HepG2 (cell line): ENCODE measurements around the gene PWP2. TPM values are rescaled to one million over a fixed set of nuclear protein-coding genes. Genes with fewer than 3 reads are reported as not detected.

ENCODE experiments used
- CENPX ChIP-seq: sonication (generic); formaldehyde crosslinking; IDR thresholded peaks from 2 replicates; pipeline ENCODE4 v1.9.0; 2021; ENCODE audit warnings: mild to moderate bottlenecking, missing genetic modification reagents, moderate library complexity
- DMTF1 ChIP-seq: sonication (generic); formaldehyde crosslinking; IDR thresholded peaks from 2 replicates; pipeline ENCODE4 v1.4.0; 2020; ENCODE audit warnings: mild to moderate bottlenecking, missing genetic modification reagents
- PBX3 ChIP-seq: sonication (generic); formaldehyde crosslinking; IDR thresholded peaks from 2 replicates; pipeline ENCODE4 v1.8.1; 2023; ENCODE audit warnings: missing genetic modification reagents, inconsistent platforms, borderline replicate concordance
- PRDM10 ChIP-seq: sonication (generic); formaldehyde crosslinking; IDR thresholded peaks from 2 replicates; pipeline ENCODE4 v1.4.0; 2020; ENCODE audit warnings: low read depth, missing genetic modification reagents
- STAG1 ChIP-seq: sonication (generic); formaldehyde crosslinking; IDR thresholded peaks from 2 replicates; pipeline ENCODE4 v1.4.0; 2020; ENCODE audit warnings: missing genetic modification reagents
- ZMAT3 ChIP-seq: sonication (generic); formaldehyde crosslinking; conservative IDR thresholded peaks from 2 replicates; pipeline ENCODE4 v1.7.0; 2021; ENCODE audit warnings: missing genetic modification reagents
- ZNF740 ChIP-seq: sonication (generic); formaldehyde crosslinking; IDR thresholded peaks from 2 replicates; pipeline ENCODE4 v1.4.0; 2020; ENCODE audit warnings: missing genetic modification reagents
- polyA plus RNA-seq, 8 experiments: library from polyadenylated mRNA; depleted of rRNA in 3 of 8; stranded (reverse) in 7 of 8; unstranded in 1 of 8; fragments of >200 nt; fragmentation: Illumina TruSeq in 4 of 8; extraction: Trizol in 4 of 8; gene quantifications; 2 replicates each; pipeline versions ENCODE4 v1.2.1 to v1.2.3, GENCODE V29; 2011 to 2016; ENCODE audit warnings: low read depth in 4 of 8, missing spikeins in 1 of 8, mixed read lengths in 1 of 8; ENCODE audit not compliant: insufficient read depth in 1 of 8
- total RNA-seq, 5 experiments: library from RNA; depleted of rRNA; stranded (reverse); fragments of >200 nt; fragmentation: Illumina TruSeq; extraction: Trizol; gene quantifications; 2 replicates each; pipeline ENCODE4 v1.2.3, GENCODE V29; 2016; ENCODE audit warnings: low read depth in 1 of 5

Gene PWP2
- total and polyA plus RNA-seq, 2 of the 13 experiments (the other 11 are each of a cell fraction or from before 2014, with no cell fraction given) = 7.7 to 17.0 TPM

- TF ChIP-seq PBX3 (CRISPR knock-in tag) (no peak), CENPX (no peak), ZNF740 (CRISPR knock-in tag) (peak; percentile 95), ZMAT3 (CRISPR knock-in tag) (no peak), STAG1 (peak; percentile 47), PRDM10 (CRISPR knock-in tag) (no peak), DMTF1 (CRISPR knock-in tag) (no peak)
Measured at GRCh38 chr21:44067011-44067839, 40.0 kb upstream of the PWP2 start (continued).
